ENCODE measurements around the gene RILPL2.
"Not testable (repeated sequence)": the region's sequence is repeated elsewhere in the genome, so short reads cannot be mapped to it uniquely, and the experiment has no call there.

The RILPL2 gene

GRCh38 chr12:123384994-123385376, 51.5 kb downstream of the RILPL2 start:
- in situ Hi-C loops (cut with HindIII; ENCODE audit: low sequenced_read_pairs) = no loop called here

GRCh38 chr12:123384318-123384993, 52.0 kb downstream of the RILPL2 start:
- in situ Hi-C loops (cut with HindIII; ENCODE audit: low sequenced_read_pairs) = no loop called here

GRCh38 chr12:123382684-123383083, 53.8 kb downstream of the RILPL2 start:
- in situ Hi-C loops (cut with HindIII; ENCODE audit: low sequenced_read_pairs) = no loop called here

- in situ Hi-C loops (cut with HindIII; ENCODE audit: low sequenced_read_pairs) = no loop called here
These were observed 57.1 kb downstream of the RILPL2 start for GRCh38 chr12:123379391-123379790.

GRCh38 chr12:123372415-123372814, 64.1 kb downstream of the RILPL2 start:
- in situ Hi-C loops (cut with HindIII; ENCODE audit: low sequenced_read_pairs) = not testable (repeated sequence)

GRCh38 chr12:123371667-123372368, 64.7 kb downstream of the RILPL2 start:
- in situ Hi-C loops (cut with HindIII; ENCODE audit: low sequenced_read_pairs) = not testable (repeated sequence)

- in situ Hi-C loops (cut with HindIII; ENCODE audit: low sequenced_read_pairs) = no loop called here
These were observed 67.3 kb downstream of the RILPL2 start for GRCh38 chr12:123369229-123369628.

GRCh38 chr12:123368431-123368830, 68.1 kb downstream of the RILPL2 start:
- in situ Hi-C loops (cut with HindIII; ENCODE audit: low sequenced_read_pairs) = not testable (repeated sequence)

- in situ Hi-C loops (cut with HindIII; ENCODE audit: low sequenced_read_pairs) = no loop called here
These were observed 69.0 kb downstream of the RILPL2 start for GRCh38 chr12:123367511-123367910.

Measured in DLD1 (cell line).